MM.1S (cell line): ENCODE results near the gene PPP6R2.

Experiments
- CTCF ChIP-seq: fragments of 300-600 bp; sonication (generic); IDR thresholded peaks from 2 replicates; pipeline ENCODE4 v1.5.1; 2016; ENCODE audit warnings: antibody characterized with exemption, low read length, mixed read lengths
- EZH2 ChIP-seq: fragments of 300-600 bp; sonication (generic); optimal IDR thresholded peaks from 2 replicates; pipeline ENCODE3; 2017; ENCODE audit warnings: low read depth, mild to moderate bottlenecking, antibody characterized with exemption, low read length, mixed read lengths

- TF ChIP-seq CTCF (no peak), EZH2 (no peak)
These were observed 93.1 kb downstream of the PPP6R2 start for GRCh38 chr22:50436015-50436830.
